GM12878 (cell line): Measurements from ENCODE around the gene MEX3C. TPM values are rescaled to one million over a fixed set of nuclear protein-coding genes. Genes with fewer than 3 reads are reported as not detected.

Experiments used
- CHD2 ChIP-seq: IDR thresholded peaks from 2 replicates; pipeline ENCODE4 v1.6.1; 2011; ENCODE audit warnings: low read depth, low read length, improper control_type of control experiment, borderline replicate concordance
- CTCF ChIP-seq, 3 experiments: IDR thresholded peaks in 2 of 3; conservative IDR thresholded peaks in 1 of 3; 2 replicates each; pipeline ENCODE4 v1.5.1; 2011; ENCODE audit warnings: low read depth in 3 of 3, low read length in 3 of 3, mild to moderate bottlenecking in 3 of 3, control low read depth in 2 of 3, moderate library complexity in 2 of 3, inconsistent platforms in 1 of 3, mixed read lengths in 1 of 3; ENCODE audit not compliant: control insufficient read depth in 2 of 3, insufficient read depth in 1 of 3; ENCODE audit errors: extremely low read depth in 1 of 3
- E2F8 ChIP-seq: fragments of 450-650 bp; IDR thresholded peaks from 2 replicates; pipeline ENCODE4 v1.6.1; 2018; ENCODE audit warnings: mild to moderate bottlenecking, low read depth, moderate library complexity; ENCODE audit not compliant: partially characterized antibody
- HCFC1 ChIP-seq: fragments of 150-350 bp; IDR thresholded peaks from 2 replicates; pipeline ENCODE4 v1.6.1; 2014; ENCODE audit warnings: low read length
- HDGF ChIP-seq: fragments of 450-650 bp; IDR thresholded peaks from 2 replicates; pipeline ENCODE4 v1.6.1; 2016; ENCODE audit warnings: antibody characterized with exemption
- IRF3 ChIP-seq: fragments of 450-650 bp; IDR thresholded peaks from 2 replicates; pipeline ENCODE4 v1.6.1; 2014; ENCODE audit warnings: mild to moderate bottlenecking
- LARP7 ChIP-seq: fragments of 450-650 bp; IDR thresholded peaks from 2 replicates; pipeline ENCODE4 v1.6.1; 2017; ENCODE audit warnings: mild to moderate bottlenecking
- MXI1 ChIP-seq: fragments of 150-350 bp; IDR thresholded peaks from 2 replicates; pipeline ENCODE4 v1.6.1; 2011; ENCODE audit warnings: low read depth, mild to moderate bottlenecking, inconsistent platforms, low read length, improper control_type of control experiment
- NFYA ChIP-seq: IDR thresholded peaks from 2 replicates; pipeline ENCODE4 v1.6.1; 2011; ENCODE audit warnings: low read depth, mild to moderate bottlenecking, low read length, improper control_type of control experiment, borderline replicate concordance
- POLR2AphosphoS2 ChIP-seq: IDR thresholded peaks from 2 replicates; pipeline ENCODE4 v1.6.1; 2011; ENCODE audit warnings: low read depth, mild to moderate bottlenecking, low read length, improper control_type of control experiment, moderate library complexity
- POU2F2 ChIP-seq: IDR thresholded peaks from 3 replicates; pipeline ENCODE4 v1.6.1; 2011; ENCODE audit warnings: low read depth, mild to moderate bottlenecking, low read length, borderline replicate concordance
- RELA ChIP-seq: fragments of 450-650 bp; IDR thresholded peaks from 2 replicates; pipeline ENCODE4 v1.8.0; 2014; ENCODE audit warnings: borderline replicate concordance; ENCODE audit not compliant: partially characterized antibody
- SP1 ChIP-seq: IDR thresholded peaks from one replicate; pipeline ENCODE4 v1.6.1; 2011; ENCODE audit warnings: low read depth, low read length
- SRF ChIP-seq, 2 experiments: IDR thresholded peaks; 2 replicates each; pipeline ENCODE4 v1.6.1; 2011; ENCODE audit warnings: low read depth in 2 of 2, low read length in 2 of 2, mild to moderate bottlenecking in 1 of 2, moderate library complexity in 1 of 2
- SUPT20H ChIP-seq: IDR thresholded peaks from 2 replicates; pipeline ENCODE4 v1.6.1; 2011; ENCODE audit warnings: low read depth, mild to moderate bottlenecking, low read length, moderate library complexity, borderline replicate concordance; ENCODE audit not compliant: control insufficient read depth
- TCF12 ChIP-seq: IDR thresholded peaks from 2 replicates; pipeline ENCODE4 v1.6.1; 2011; ENCODE audit warnings: low read depth, mild to moderate bottlenecking, low read length
- ZNF207 ChIP-seq: fragments of 450-650 bp; IDR thresholded peaks from 2 replicates; pipeline ENCODE4 v1.6.1; 2014; ENCODE audit warnings: antibody characterized with exemption, mild to moderate bottlenecking, borderline replicate concordance
- ZNF622 ChIP-seq: fragments of 450-650 bp; IDR thresholded peaks from 2 replicates; pipeline ENCODE4 v1.6.1; 2017; ENCODE audit warnings: mild to moderate bottlenecking, inconsistent platforms
- ZNF687 ChIP-seq: fragments of 450-650 bp; IDR thresholded peaks from 2 replicates; pipeline ENCODE4 v1.6.1; 2017; ENCODE audit warnings: mild to moderate bottlenecking, moderate library complexity
- polyA plus RNA-seq, 11 experiments: library from polyadenylated mRNA; depleted of rRNA in 4 of 11; unstranded in 6 of 11; stranded (reverse) in 5 of 11; fragments of >200 nt; fragmentation: Nextera tagmentation in 4 of 11; fragmentation: Illumina TruSeq in 1 of 11; extraction: Ambion mirVana in 4 of 11; extraction: Trizol in 1 of 11; gene quantifications; 1 replicate in 1 of 11; 2 replicates in 10 of 11; pipeline versions ENCODE4 v1.2.1 to v1.2.3, GENCODE V29; 2011 to 2016; ENCODE audit warnings: inconsistent platforms in 2 of 11, missing spikeins in 2 of 11, low read depth in 1 of 11
- total RNA-seq, 4 experiments: library from RNA; depleted of rRNA in 3 of 4; stranded (reverse); fragments of >200 nt in 3 of 4; fragmentation: Illumina TruSeq in 1 of 4; extraction: Trizol in 1 of 4; gene quantifications; 2 replicates each; pipeline versions ENCODE4 v1.2.1 to v1.2.3, GENCODE V29; 2013 to 2021

The MEX3C gene
- total and polyA plus RNA-seq, 10 of the 15 experiments (the other 5 are each of a cell fraction or from before 2014, with no cell fraction given) = 6.7 to 48.8 (median 21.3) TPM

GRCh38 chr18:51197661-51198424 lies at the start of gene MEX3C (continued):
- peak; percentile 56 for TF ChIP-seq E2F8
- peak; percentile 73 for TF ChIP-seq IRF3
- TF ChIP-seq TCF12 = 0 out of 2 replicates have a peak, but pooled peaks have one; percentile 27
- peak; percentile 92 for TF ChIP-seq CHD2
- peak; percentile 47; the same call in 1 of the 2 replicates for TF ChIP-seq POLR2AphosphoS2
- TF ChIP-seq RELA = peak; percentile 20
- TF ChIP-seq HDGF = peak; percentile 46; the same call in 1 of the 2 replicates
- peak in 1 of 2 experiments; percentile 64; a peak in 1 of 4 replicates for TF ChIP-seq SRF (IDR thresholded peaks at IDR 0.05; ENCODE audit: low read depth in 2 of 2, low read length in 2 of 2)
- TF ChIP-seq CTCF (IDR thresholded peaks at IDR 0.05 in 2 of 3, conservative IDR thresholded peaks at IDR 0.05 in 1 of 3; ENCODE audit: control insufficient read depth in 2 of 3, extremely low read depth in 1 of 3, insufficient read depth in 1 of 3, low read depth in 3 of 3, low read length in 3 of 3) = peak in 2 of 3 experiments; percentile 9 to 23; a peak in 2 of 6 replicates
- TF ChIP-seq MXI1 = peak; percentile 46; the same call in 1 of the 2 replicates
- peak; percentile 91; the same call in 1 of the 2 replicates for TF ChIP-seq ZNF207
- TF ChIP-seq ZNF622 = no peak
- 0 out of 3 replicates have a peak, but pooled peaks have one; percentile 50 for TF ChIP-seq POU2F2
- no peak for TF ChIP-seq NFYA
- peak; percentile 32; the same call in 1 of the 2 replicates for TF ChIP-seq HCFC1
- 0 out of 2 replicates have a peak, but pooled peaks have one; percentile 50 for TF ChIP-seq LARP7
- no peak for TF ChIP-seq SUPT20H
- TF ChIP-seq SP1 = peak; percentile 92
- peak; percentile 94 for TF ChIP-seq ZNF687
